Heart right ventricle (tissue), 16 donors: ENCODE data around the gene TMEM185B. TPM values are rescaled to one million over a fixed set of nuclear protein-coding genes. Genes with fewer than 3 reads are reported as not detected.

Experiments
- ATAC-seq, 8 donors: fragments of 200-7000 bp; cut with Tn5 transposase; one replicate each; pipeline ENCODE4 v1.9.1; 2020; ENCODE audit warnings: mild to moderate bottlenecking in 8 of 8, moderate library complexity in 8 of 8, moderate number of reproducible peaks in 1 of 8
- DNase-seq, 2 donors: peaks; one replicate each; pipeline ENCODE4 v3.0.0-alpha.2; 2020
- H3K27ac ChIP-seq, 10 donors: fragments of 200-600 bp; sonication (generic) in 2 of 10; one replicate each; pipeline versions ENCODE4 v1.5.0 to v1.8.0; 2020 to 2022; ENCODE audit warnings: mild to moderate bottlenecking in 3 of 10
- H3K27me3 ChIP-seq, 7 donors: fragments of 200-600 bp; one replicate each; pipeline ENCODE4 v1.8.0; 2021 to 2022; ENCODE audit warnings: mild to moderate bottlenecking in 2 of 7
- H3K36me3 ChIP-seq, 9 donors: fragments of 200-600 bp; sonication (generic) in 1 of 9; one replicate each; pipeline versions ENCODE4 v1.5.0 to v1.8.0; 2020 to 2022; ENCODE audit warnings: mild to moderate bottlenecking in 2 of 9
- H3K4me1 ChIP-seq, 9 donors: fragments of 200-600 bp; sonication (generic) in 1 of 9; one replicate each; pipeline versions ENCODE4 v1.5.0 to v1.8.0; 2020 to 2022; ENCODE audit warnings: mild to moderate bottlenecking in 4 of 9
- H3K4me3 ChIP-seq, 10 donors: fragments of 200-600 bp; sonication (generic) in 2 of 10; one replicate each; pipeline versions ENCODE4 v1.5.0 to v1.8.0; 2020 to 2022; ENCODE audit warnings: mild to moderate bottlenecking in 7 of 10, moderate library complexity in 2 of 10
- H3K9me3 ChIP-seq, 11 donors: fragments of 200-600 bp in 10 of 11; sonication (generic) in 2 of 11; one replicate each; pipeline versions ENCODE4 v1.5.0 to v1.8.0; 2013 to 2022; ENCODE audit warnings: mild to moderate bottlenecking in 2 of 11, control low read depth in 1 of 11, moderate library complexity in 1 of 11
- CTCF ChIP-seq, 9 donors: fragments of 200-600 bp; sonication (generic) in 2 of 9; IDR thresholded peaks; one replicate each; pipeline versions ENCODE4 v1.5.0 to v1.8.0; 2021 to 2022; ENCODE audit warnings: antibody characterized with exemption in 9 of 9, mild to moderate bottlenecking in 5 of 9, moderate library complexity in 1 of 9
- WGBS, 2 donors: extraction: QIAGEN DNeasy Blood & Tissue Kit; methylation state at CpG; one replicate each; pipeline ENCODE4 v1.1.7; 2013; ENCODE audit warnings: inconsistent platforms in 1 of 2; 5-methylcytosine and 5-hydroxymethylcytosine counted together
- intact Hi-C, 10 donors: fragments of 100-400 bp; cut with DNase I; formaldehyde crosslinking; loops; one replicate each; pipeline versions ENCODE4 v1.11.1 to v1.14.2; 2022
- long read RNA-seq, 3 donors: library from polyadenylated mRNA; unstranded; transcript quantifications; one replicate each; pipeline ENCODE4 v2.0.0, GENCODE V29; 2020 to 2021
- polyA plus RNA-seq, 2 donors: library from polyadenylated mRNA; stranded (reverse); fragments of 200-250 nt; gene quantifications; one replicate each; pipeline ENCODE4 v1.2.3, GENCODE V29; 2013
- total RNA-seq, 10 donors: library from RNA; stranded (reverse); fragmentation: NEBNext Ultra II Directional in 3 of 10; extraction: Animal tissue kit (Norgen Biotek cat#: 25700) in 3 of 10; gene quantifications; one replicate each; pipeline versions ENCODE4 v1.2.1 to v1.2.4, GENCODE V29; 2021 to 2023
- donor health status: Arrhythmogenic right ventricular cardiomyopathy.
- donor health status: ischemic (EF 13 %, LVEDD 7.1; RV severe dilation, severe dysfunction).
- donor health status: healthy with polysubstance abuse.
- donor health status: DM: no; HTN: yes; CAD: no.
- donor health status: DM: no; HTN: no; CAD: no.
- donor health status: ischemic (EF 25% LVEDD 6.9; RV normal size, moderate dysfunction).
- donor health status: ischemic (EF 25% LVEDD 5.7; RV mildly dilated, moderate dysfunction).
- donor health status: healthy.
- donor health status: DM: yes; HTN: yes; CAD: no.
- donor health status: Ischemic cardiomyopathy.
- donor health status: ischemic (EF 35%, LVEDD 5.7; RV mildly dilated, moderate dysfunction).
- donor health status: nonischemic (EF 11% LVEDD 7.7; RV severe dilation, severe dysfunction).
- donor health status: DM: yes; HTN: yes; CAD: no.
- donor health status: PGD.
- donor health status: ischemic (EF 29% LVEDD 5.4; RV normal size, mild dysfunction).
- donor health status: nonischemic (EF 23%, LVEDD 6.1; RV moderate dilation, normal function).

TMEM185B gene
- total RNA-seq (10 to 100 TPM; 17.9 to 27.7 (median 23.4) TPM), polyA plus RNA-seq (10 to 100 TPM in 1 of 2 donors, 1 to 10 TPM in 1; 5.8 to 10.8 TPM)
- long read RNA-seq, donor 1, transcript TMEM185B-201 (1 exons, 2,131 nt): major isoform, 17 of 17 reads
- long read RNA-seq, donor 1, partial matches to known transcripts: 0 of 17 reads
- long read RNA-seq, donor 1, other reads (novel, unspliced or antisense): 0 of 17 reads
- long read RNA-seq, donor 2, transcript TMEM185B-201 (1 exons, 2,131 nt): major isoform, 30 of 30 reads
- long read RNA-seq, donor 2, partial matches to known transcripts: 0 of 30 reads
- long read RNA-seq, donor 2, other reads (novel, unspliced or antisense): 0 of 30 reads
- long read RNA-seq, donor 3, transcript TMEM185B-201 (1 exons, 2,131 nt): major isoform, 19 of 19 reads
- long read RNA-seq, donor 3, partial matches to known transcripts: 0 of 19 reads
- long read RNA-seq, donor 3, other reads (novel, unspliced or antisense): 0 of 19 reads

- ATAC-seq: peak; percentile 96 to 98 (median 97)
- 2% methylated on average over 107 to 108 of the region's 108 CpGs for WGBS, 2 donors
- DNase-seq: peak; percentile 91 to 93
- Histone ChIP-seq H3K27ac (peak within 1 kb of the TSS; percentile 82 to 99 (median 96)), H3K27me3 (no peaks in the 10 kb centered on the region), H3K9me3 (peaks cover 0 to 13% (median 0%) of the 10 kb centered on the region in 11 donors), H3K36me3 (peaks cover 0 to 24% (median 0%) of the 10 kb centered on the region in 9 donors), H3K4me3 (peak within 1 kb of the TSS; percentile 49 to 92 (median 72)), H3K4me1 (peaks cover 5 to 49% (median 35%) of the 10 kb centered on the region in 9 donors)
- TF ChIP-seq CTCF (IDR thresholded peaks at IDR 0.05): peak in 5 of 9 donors; percentile 9 to 51 (median 45)
- intact Hi-C loops: loop anchor here in 4 of 10 donors (1.0 to 10.0 kb wide), 4 partner anchors 29 to 92 kb away; partner anchors contain the start of gene RALB (in 2 of the 4)
Measured at GRCh38 chr2:120223034-120223912, at the start of gene TMEM185B. Gene TMEM185B, minus strand, starts transcription at chr2:120223400. Its CDS starts 424 bp downstream, at chr2:120222976.

GRCh38 chr2:120271711-120272379 is 48.6 kb upstream of the TMEM185B start:
- no peak for DNase-seq
- peaks cover 0 to 87% (median 46%) of the 10 kb centered on the region in 9 donors for H3K4me1 ChIP-seq
- intact Hi-C loops: no loop called here
- no peak overlapping the region for H3K27ac ChIP-seq
- H3K4me3 ChIP-seq: no peak overlapping the region
- H3K36me3 ChIP-seq: peaks cover 0 to 8% (median 0%) of the 10 kb centered on the region in 9 donors
- 94 to 100% methylated on average over 1 of the region's 1 CpG for WGBS, 2 donors
- H3K27me3 ChIP-seq: no peaks in the 10 kb centered on the region
- H3K9me3 ChIP-seq: peaks cover 0 to 5% (median 0%) of the 10 kb centered on the region in 11 donors
- ATAC-seq: no peak
- no peak for TF ChIP-seq CTCF (IDR thresholded peaks at IDR 0.05)

GRCh38 chr2:120269816-120270215 is 46.6 kb upstream of the TMEM185B start:
- H3K4me3 ChIP-seq: no peak overlapping the region
- peaks cover 0 to 87% (median 61%) of the 10 kb centered on the region in 9 donors for H3K4me1 ChIP-seq
- DNase-seq: no peak
- peaks cover 0 to 5% (median 0%) of the 10 kb centered on the region in 11 donors for H3K9me3 ChIP-seq
- WGBS, 2 donors: 69 to 70% methylated on average over 1 of the region's 1 CpG
- H3K27ac ChIP-seq: no peak overlapping the region
- no peaks in the 10 kb centered on the region for H3K27me3 ChIP-seq
- H3K36me3 ChIP-seq: peaks cover 0 to 8% (median 0%) of the 10 kb centered on the region in 9 donors
- intact Hi-C loops: no loop called here
- TF ChIP-seq CTCF (IDR thresholded peaks at IDR 0.05): no peak
- no peak for ATAC-seq
